NCI-H2227 treated with DMSO at 0.1 percent for 48 hours (cell line): Measurements from ENCODE around the gene POMGNT2.

Experiments used
- DNase-seq: peaks from one replicate; lab custom pipeline; 2025; lab: John Stamatoyannopoulos, UW

POMGNT2 gene

DNA sequence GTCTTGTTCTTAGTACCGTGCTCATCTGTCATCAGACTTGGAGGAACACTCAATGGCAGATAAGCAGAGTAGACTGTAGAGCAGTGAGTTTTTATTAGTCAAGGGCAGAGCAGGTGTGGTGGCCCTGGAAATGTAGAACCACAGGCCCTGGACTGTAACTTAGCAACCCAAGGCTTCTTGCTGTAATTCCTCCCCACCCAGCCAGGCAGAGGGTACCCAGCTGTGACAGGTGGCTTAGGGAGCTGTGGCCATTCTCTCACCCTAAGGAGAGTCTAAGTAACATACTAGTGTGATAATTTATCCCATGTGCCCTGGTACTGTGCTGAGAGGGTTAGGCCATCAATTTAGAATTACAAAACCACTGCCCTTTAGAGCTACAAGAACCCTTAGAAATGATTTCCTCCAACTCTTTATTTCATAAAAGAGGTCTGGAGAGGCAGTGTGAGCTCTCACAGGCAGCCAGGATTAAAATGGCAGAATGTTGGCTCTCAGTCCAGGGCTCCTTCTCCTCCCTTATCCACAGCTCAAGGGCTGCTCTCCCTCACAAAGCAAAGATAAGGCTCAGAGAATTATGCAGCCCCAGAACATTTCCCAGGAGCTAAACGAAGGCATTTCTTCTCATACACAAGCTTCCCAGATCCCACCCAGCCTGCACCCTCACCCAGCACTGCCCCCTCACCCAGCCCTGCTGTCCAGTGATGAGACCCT is 3.0 kb downstream of the POMGNT2 start:
- no peak for DNase-seq

DNA sequence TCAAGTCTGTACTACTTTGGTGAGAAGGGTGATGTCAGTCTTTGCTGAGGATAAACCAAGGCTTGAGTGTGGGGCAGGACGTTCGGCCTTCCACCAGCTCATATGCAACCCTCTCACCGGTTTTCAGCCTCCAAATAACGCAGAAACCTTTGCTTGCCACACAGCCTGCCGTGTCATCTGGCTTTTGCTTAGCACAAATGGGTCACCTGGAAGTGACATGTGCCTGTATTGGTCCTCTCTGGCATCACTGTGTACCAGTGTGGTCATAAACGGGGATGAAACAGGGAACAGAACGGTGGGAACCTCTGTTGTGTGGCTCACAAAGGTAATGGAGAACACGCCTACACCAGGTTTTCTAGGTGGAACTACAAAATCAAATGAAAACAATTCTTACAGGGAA is 7.1 kb downstream of the POMGNT2 start:
- no peak for DNase-seq

DNA sequence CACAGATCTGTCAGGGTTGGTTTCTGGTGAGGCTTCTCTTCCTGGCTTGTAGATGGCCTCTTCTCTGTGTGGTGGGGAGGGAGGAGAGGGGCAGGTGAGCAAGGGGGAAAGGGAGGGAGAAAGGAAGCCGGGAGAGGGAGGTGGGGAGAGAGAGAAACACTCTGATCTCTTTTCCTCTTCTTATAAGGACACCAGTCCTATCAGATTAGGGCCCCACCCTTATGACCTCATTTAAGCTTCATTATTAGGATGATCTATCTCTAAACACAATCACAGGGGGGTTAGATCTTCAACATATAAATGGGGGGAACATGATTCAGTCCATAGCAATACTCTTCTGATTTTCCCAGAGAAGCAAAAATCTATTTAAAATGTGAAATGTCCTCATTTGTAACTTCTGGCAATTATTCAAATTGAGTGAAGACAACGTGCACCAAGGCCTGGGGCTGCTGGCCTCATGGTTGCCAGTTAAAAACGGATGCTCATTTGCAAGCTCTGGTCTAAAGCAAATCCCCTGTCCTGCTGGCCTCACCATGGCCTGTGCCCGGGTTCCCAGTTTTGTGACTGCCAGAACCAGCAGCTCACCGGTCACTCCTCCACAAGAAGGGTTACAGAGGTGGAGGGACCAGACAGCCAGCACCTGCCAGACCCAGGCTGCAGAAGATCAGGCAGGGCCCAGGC is 8.3 kb downstream of the POMGNT2 start:
- no peak for DNase-seq

DNA sequence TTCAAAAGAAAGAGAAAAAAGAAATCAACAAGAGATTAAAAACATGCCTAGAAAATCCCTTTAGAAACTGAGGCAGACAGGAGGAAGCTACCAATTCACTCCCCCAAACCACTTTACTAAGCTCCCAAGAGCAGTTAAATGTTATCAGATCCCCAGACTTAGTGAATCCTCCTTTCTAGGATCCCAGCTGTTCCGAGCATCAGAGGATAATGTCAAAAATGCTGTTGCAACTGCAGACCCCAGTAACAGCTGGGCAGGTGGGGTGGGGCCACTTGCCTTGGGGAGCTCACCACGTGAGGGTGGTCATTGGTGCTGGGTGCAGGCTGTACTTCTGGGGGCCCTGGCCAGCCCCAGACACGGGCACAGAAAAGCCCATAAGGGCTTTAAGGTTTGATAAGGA is 9.1 kb downstream of the POMGNT2 start:
- no peak for DNase-seq

DNA sequence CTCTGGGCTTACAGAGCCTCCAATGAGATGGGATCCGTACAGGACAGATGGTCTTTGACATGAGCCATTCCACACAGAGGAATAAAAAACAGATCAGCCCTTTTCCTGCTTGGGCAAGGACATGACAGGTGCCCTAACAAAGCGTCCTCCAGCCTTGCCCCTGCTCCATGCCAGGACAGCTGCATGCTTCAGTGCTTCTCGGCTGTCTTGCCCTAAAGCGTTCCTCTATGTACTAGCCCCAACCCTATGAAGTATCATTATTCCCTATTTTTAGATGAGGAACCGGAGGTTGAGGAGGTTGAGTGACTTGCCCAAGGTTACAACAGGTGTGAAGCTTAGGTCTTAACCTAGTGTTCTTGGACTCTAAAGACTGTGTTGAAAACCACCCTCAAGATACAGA is 10.5 kb downstream of the POMGNT2 start:
- no peak for DNase-seq

DNA sequence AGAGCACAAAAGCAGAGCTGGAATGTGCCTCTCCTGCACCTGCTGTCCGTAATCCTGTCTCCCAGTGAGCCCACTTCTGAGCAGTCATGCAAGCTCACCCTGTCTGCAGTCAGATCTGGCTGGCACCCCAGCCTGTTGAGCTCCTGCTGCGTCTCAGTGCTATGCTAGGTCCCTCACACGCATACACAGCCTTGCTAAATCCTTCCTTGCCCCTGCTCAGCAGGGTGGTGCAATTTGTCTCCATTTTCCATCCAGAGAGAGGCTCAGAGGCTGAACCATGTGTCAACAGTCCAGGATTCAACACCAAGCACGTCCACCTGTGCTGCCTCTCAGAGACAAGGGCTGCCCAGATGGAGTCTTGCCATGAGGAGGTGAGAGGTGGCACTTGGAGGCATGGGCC is 11.0 kb downstream of the POMGNT2 start:
- DNase-seq: no peak

DNA sequence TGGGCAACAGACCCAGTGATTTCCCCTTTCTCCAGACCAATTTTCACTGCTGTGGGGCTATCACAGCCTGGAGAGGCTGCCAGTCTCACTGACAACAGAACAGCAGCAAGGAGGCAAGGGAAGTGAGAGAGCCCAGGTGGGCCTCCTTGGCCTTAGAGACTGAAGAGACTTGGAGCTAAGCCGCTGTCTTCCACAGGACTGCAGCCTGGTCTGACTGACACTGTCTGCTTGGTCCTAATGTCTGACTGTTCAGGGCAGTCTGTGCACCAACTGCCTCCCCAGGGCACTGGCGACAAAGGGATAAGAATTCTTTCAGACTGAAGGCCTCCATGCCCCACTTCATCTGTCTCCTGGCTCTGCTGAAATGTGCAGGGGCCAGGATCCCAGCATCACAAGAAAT is 11.5 kb downstream of the POMGNT2 start:
- DNase-seq: no peak

DNA sequence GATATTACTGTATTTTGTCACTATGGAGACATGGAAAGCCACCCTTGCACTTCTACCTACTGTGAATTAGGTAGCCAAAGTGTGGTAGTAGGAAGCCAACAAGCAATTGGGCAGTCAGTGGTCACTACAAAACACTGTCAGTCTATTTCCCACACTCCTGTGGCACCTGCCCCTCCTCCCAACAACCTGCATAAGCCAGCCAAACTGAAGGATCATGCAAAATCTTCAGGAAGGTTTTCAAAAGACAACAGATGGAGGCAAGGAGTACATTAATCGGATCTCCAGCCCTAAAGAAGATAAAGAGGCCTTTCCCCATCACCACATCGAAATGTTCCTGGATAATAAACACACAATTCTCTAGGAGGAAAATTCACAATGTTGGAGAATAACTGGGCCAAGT is 11.9 kb downstream of the POMGNT2 start:
- no peak for DNase-seq

DNA sequence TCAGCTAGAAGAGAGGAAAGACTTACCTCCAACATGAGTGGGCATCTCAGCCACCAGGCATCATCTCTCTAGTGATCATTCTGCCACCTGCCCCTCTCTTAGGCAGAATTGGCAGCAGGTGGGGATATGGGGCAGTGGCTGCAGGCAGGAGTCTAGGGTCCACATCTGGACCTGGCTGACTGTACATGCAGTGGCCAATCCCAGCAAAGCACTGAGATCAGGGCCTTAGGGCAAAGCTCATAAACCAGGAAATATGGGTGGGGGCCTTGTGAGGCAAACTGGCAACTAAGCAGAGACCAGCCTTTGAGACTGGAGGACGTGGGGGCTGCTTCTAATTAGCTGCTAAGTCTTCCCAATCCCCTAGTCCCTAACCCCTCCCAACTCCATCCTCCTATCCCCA is 12.9 kb downstream of the POMGNT2 start:
- no peak for DNase-seq

DNA sequence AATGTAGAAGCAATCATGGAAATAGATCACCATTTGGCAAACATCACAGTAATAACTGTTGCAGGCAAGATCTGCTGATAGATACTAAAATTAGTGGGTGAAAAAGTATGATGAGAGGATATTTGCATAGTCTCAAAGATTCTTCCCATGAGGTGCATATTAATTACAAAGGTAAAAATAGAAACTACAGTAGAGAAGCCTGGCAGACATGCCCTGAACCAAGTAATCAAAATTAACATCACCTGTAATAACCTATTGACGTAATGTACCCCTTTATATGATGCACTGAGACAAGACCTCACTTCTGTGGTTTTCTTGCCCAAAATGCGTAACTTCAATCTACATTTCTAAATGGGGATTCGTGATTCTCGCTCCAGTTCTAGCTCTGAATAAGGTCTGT is 14.4 kb downstream of the POMGNT2 start:
- no peak for DNase-seq

DNA sequence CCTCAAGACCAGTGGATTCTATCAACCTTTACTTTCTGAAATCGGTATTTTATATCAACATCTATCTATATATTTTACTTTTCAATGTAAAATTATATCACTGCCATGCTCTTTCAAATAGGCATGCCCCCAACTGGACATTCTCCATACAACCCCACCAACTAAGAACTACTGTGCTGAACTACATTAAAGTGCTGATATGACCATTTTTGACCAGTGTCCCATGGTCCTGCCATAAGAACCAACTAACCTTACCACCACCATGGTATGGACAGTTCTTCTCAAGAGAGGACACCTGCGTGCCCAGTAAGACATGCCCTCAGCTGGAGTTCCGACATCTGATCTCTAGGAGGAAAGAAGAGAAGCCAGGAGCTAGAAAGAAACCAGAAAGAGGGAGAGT is 15.6 kb downstream of the POMGNT2 start:
- DNase-seq: no peak

DNA sequence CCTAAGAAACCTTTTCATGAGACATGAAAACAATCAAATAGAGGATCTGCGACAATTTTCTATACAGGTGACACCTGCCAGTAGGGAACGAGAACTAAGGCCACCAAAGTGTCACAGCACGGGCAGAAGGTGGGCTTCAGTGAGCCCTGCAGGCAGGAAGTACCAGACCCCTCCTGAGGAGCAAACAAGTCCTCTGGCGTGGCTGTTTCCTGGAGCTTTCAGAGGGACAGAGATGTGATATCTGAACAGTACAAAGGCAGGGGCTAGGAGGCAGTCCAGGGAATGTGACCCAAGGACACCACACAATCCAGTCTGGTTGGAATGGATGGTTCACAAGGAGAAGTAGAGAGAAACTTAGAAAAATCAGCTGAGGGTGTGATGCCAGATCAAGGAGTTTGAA is 16.8 kb downstream of the POMGNT2 start:
- DNase-seq: no peak

DNA sequence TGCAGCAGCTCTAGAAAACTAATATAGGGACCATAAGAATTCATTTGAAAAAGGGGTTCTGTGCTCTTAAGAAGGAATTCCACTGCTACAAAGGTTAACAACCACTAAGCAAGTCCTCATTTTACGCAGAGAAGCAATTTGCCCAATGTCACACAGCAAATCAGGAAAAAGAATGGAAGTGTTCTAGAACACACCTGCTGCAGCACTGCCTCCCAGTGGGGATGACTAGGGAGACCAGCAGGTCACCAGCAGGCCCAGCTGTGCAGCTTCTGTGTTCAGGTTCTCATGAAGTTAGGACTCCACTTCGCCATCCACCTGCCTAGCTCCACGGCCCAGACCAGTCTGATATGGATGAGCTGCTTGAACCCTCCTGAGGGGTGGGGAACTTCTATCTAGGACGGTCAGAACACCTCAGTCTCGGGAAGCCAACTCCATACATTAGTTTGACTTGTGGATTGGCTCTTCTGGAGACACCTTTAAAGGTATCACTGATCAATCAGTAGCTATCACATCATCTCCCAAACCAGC is 18.6 kb downstream of the POMGNT2 start:
- DNase-seq: no peak

DNA sequence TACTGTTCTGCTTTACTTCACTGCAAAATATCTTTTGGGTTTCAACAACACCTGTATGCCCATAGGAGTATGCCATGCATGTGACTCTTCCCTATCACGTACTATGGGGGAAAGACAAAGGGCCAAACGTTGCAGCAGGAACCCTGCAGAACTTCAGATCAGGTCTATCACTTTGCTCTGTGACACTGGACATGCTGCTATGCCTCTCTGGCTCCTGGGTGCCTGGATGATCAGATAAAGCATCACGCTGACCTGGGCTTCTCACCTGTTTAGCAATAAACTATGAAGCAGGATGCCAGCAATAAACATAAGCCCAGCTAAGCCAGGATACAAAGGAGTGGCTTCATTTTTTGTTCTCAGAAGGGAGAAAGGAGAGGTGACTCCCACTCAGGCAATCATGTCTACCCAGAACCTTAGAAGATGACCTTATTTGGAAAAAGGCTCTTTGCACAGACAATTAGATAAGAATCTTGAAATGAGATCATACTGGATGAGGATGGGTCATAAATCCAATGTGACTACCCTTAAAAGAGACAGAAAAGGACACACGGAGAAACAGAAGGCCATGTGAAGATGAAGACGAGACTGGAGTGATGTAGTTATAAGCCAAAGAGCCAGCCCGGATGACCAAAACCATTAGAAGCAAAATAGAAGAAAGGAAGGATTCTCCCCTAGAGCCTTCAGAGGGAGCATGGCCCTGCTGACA is 19.3 kb downstream of the POMGNT2 start:
- no peak for DNase-seq

DNA sequence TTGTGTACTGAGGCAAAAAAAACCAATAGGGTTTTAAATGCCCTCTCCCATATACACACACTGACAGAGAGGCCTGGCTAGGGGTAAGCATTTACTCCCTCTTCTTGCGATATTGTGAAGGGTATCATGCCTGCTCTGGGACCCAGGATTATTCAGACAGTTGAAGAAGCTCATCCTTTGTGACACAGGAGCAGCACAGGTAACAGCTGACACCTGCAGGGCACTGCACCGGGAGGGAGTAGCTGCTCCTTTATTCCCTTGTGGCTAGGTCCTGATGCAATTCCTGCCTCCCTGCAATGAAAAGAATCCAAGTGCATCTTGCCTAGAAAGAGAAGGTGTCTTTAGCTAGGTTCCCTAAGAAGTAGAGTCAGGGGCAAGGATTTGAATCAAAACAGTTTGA is 23.4 kb downstream of the POMGNT2 start:
- no peak for DNase-seq

DNA sequence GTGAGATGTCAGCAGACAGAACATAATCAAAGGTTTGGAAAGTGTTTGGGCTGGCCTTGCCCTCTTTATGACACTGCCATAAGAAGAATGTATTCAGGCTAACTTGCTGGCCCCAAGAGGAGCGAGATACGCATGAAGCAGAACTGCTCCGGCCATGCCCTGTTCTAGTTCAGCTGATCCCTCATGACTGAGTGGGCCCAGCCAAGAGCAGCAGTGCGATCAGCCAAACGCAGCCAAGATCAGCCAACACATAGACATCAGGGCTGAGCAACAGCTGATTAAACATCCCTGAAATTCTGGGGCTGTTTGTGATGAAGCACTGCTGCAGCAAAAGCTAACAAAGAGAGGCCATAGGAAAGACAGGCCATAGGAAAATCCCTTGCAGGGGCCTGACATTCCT is 24.1 kb downstream of the POMGNT2 start:
- no peak for DNase-seq

DNA sequence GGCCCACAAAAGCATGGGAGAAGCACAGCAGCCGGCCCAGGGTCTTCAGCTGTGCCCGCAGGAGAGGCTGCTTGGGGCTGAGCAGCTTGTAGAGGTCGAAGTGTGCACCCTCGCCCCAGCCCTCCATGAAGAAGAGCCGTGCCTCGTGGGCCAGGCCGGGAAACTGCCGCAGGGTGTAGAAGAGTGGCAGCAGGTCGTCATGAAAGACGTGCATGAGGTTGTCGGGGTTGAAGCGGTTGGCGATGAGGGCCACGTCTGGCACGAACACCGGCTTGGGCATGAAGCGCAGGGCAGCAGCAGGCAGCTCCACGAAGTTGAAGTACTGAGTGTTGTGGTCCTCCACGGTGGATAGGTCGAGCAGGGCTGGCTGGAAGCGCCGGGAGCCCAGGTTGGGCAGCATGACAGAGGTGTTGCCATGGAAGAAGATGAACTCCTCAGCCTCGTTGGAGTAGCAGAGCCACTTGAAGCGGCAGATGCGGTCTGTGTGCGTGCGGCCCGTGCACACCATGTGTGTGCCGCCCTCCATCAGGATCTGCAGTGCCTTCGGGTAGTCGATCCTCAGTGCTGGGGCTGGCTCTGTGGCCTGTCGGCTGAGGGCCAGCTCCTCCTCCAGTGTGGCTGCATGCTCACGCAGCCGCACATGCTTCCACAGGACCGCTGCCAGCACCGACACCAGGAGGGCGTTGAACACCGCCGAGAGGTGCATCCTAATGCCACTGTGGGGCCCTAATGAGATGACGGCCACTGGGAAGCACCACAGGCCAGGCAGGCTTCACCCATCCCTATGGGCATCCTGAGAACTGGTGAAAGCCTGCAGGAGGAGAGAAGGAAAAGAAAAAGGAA is 24.9 kb downstream of the POMGNT2 start:
- DNase-seq: no peak

DNA sequence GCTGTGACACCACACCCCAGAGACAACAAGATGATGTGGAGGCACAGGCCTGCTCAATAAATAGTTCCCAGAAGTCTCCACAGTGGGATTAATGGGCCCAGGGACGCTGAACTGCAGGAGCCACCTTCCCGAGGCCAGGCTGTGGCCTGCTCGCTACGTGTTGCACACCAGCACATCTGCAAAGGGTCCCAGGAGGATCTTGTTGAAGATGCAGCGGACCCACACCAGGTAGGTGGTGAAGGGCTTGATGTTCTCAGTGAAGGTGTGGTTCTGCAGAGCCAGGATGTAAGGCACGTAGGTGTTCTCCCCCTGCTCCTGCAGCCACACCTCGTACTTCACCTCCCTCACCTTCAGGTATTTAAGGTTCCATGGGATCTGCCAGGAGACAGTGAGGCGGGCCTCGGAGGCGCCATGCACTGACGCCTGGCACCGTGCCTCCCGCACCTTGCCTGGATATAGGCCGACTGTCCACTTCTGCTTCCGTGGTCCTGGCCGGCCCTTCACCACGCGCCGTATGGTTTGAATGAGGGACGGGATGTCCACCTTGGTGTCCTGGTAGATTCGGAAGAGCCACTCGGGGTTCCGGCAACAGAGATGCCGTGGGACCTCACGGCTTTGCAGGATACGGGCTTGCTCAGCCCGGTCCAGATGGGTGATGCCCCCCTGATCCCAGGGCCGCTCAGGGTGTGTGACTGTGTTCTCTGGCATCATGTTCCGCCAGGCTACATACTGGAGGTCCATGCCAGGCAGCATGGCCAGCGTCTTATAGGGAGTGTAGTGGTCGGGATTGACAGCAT is 26.1 kb downstream of the POMGNT2 start:
- no peak for DNase-seq

DNA sequence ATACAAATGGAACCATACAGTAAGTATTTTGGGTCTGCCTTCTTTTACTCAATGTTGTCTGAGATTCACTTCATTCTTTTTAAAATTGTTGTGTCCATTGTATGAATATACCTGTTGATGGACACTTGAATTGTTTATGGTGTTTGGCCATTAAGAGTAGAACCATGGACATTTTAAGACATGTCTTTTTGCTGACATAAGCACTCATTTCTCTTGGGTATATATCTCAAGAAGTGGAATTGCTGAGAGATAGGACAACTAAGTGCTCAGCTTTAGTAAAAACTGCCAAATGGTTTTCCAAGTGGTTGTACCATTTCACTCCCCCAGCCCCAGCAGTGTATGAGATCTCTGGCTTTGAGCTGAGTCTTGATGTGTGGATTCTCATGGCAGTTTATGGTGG is 28.2 kb downstream of the POMGNT2 start:
- no peak for DNase-seq

DNA sequence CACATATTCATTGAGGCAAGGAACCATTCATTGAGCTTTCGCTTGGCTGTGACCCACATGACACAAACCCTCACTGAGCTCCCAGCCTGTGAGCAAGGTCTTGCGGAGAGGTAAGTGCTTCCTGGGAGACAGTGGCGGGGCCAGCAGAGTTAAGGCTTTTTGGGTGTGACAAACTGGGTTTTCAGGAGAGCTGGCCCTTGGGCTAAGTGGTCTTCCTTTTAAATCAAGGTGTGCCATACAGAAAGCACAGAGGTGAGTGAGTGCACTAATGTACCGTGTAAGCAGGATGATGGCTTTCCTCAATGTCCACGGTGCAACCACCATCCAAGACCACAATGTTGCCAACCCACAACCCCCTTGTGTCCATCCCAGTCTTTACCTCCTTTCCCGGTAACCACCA is 28.6 kb downstream of the POMGNT2 start:
- DNase-seq: no peak

DNA sequence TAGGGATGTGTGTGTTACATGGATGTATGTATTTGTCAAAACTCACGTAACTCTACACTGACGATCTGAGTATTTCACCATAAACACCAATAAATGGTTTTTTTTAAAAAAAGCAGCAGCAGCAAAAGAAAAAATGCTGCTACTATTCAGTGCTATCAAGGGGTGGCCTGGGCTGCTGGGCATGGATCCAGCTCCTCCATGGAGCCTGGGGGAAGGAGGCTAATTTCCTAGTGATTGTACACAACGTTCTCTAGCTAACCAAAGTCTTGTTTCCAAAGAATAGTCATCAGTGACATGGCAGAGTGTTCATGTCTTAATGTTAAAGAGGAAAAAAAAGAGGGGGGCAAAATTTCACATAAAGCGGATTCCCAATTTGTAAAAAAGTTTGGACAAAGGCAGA is 29.0 kb downstream of the POMGNT2 start:
- no peak for DNase-seq
